NOMO-1 (cell line): ENCODE measurements around the gene CELF5.
A peak's percentile ranks its signal among the peaks of the same experiment; 100 is the strongest.
"Not testable (repeated sequence)": the region's sequence is repeated elsewhere in the genome, so short reads cannot be mapped to it uniquely, and the experiment has no call there.

Experiments used
- DNase-seq, 2 experiments: peaks; one replicate each; lab custom pipeline; 2025; ENCODE audit not compliant: unreplicated experiment in 2 of 2; lab: John Stamatoyannopoulos, UW

The CELF5 gene

GRCh38 chr19:3287814-3288213 is 63.4 kb downstream of the CELF5 start:
- DNase-seq = no peak

GRCh38 chr19:3288437-3288836 is 64.0 kb downstream of the CELF5 start:
- DNase-seq = not testable (repeated sequence)

- DNase-seq = no peak
These were observed 65.6 kb downstream of the CELF5 start for GRCh38 chr19:3289971-3290569.

GRCh38 chr19:3290858-3291257 is 66.4 kb downstream of the CELF5 start:
- not testable (repeated sequence) for DNase-seq

DNA sequence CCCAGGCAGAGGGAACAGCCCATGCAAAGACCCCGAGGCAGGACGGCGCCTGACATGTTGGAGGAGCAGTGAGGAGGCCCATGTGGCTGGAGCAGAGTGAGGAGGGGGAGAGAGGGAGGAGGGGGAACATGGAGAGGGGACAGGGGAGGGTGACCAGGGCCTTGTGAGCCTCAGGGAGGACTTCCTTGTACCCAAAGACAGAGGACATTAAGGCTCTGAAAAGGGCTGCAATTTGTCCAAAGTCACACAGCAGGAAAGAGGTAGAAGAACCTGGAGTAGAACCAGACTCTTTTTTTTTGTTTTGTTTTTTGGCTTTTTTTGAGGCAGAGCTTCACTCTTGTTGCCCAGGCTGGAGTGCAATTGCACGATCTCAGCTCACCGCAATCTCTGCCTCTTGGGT is 67.2 kb downstream of the CELF5 start:
- no peak for DNase-seq

- DNase-seq = no peak
These were observed 68.6 kb downstream of the CELF5 start for GRCh38 chr19:3292958-3293529.

- no peak for DNase-seq
These were observed 69.1 kb downstream of the CELF5 start for GRCh38 chr19:3293560-3293959.

DNA sequence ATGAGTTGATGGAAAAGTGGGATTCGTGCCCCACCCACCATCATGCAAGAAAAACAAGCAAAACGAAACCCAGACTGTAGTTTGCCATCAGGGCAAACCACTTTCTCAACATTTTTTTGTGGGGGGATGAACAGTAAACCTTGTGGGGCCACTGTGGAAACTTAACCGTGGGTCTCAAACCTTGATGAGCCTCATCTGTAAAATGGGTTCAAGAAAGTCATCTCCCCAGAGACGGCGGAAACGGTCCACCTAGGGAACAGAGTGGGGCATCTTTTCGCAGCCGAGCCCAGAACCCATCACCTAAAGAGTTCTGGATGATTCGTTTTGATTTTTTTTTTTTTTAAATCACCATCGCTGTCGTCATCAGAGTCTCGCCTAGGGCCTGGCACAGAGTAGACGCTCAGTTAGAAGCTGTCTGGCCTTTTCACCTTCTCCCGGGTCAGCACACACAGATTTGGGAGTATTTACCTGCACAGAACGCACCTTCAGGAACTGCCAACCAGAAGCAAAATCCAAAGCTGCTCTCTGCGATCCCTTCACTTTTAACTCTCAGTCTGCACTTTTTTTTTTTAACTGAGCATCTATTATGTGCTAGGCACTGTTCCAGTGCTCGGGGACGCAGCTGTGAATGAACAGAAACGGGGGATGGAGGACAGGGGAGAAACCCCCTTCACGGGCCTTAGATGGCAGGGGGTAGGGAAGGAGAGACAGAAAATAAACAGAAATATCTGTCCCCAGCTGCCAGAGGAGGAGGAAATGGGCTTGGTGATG is 69.8 kb downstream of the CELF5 start:
- no peak for DNase-seq

DNA sequence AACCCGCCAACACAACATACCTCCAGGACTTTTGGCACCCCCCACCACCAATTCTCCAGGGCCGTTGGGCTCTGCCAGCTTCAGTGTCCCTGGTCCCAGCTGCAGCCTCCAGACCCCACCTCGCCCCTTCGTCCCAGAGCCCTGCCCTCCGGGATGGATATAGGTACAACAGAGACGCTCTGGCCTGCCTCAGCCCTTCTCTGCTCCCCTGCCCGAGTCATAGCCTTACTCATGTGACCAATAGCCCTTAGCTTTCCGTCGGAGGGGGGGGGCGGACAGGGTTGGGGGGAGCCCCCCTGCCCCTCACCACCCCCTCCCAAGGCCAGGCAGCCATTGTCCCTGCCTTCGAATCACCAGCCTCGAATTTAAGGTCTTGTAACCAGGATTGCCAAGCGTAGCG is 71.1 kb downstream of the CELF5 start:
- DNase-seq = no peak

- no peak for DNase-seq
These were observed 71.6 kb downstream of the CELF5 start for GRCh38 chr19:3296034-3296433.

GRCh38 chr19:3296446-3296845 is 72.0 kb downstream of the CELF5 start:
- DNase-seq = no peak

GRCh38 chr19:3298853-3299449 is 74.5 kb downstream of the CELF5 start:
- no peak for DNase-seq

GRCh38 chr19:3300566-3300965 is 76.1 kb downstream of the CELF5 start:
- not testable (repeated sequence) for DNase-seq

- no peak for DNase-seq
These were observed 78.3 kb downstream of the CELF5 start for GRCh38 chr19:3302755-3303154.

DNA sequence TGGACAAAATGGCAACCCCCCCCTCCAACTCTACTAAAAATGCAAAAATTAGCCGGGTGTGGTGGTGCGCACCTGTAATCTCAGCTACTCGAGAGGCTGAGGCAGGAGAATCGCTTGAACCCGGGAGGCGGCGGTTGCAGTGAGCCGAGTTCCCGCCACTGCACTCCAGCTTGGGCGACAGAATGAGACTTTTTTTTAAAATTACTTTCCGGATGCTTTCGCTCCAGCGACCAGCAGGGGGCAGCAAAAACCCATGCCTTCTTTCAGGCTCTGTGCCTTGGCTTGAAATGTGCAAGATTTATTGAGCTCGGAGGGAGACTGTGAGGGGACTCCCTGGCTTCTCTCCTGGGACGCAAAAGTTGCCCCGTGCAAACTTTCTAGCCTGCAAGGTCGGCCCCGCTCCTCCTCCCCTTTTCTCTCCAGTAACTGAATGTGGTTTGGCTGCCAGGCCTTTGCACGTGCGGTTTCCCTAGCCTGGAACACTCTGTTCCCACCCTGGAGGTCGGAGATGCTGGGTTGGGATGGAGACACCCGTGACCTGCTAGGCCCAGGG is 80.5 kb downstream of the CELF5 start:
- peak; percentile 47 to 57 for DNase-seq

DNA sequence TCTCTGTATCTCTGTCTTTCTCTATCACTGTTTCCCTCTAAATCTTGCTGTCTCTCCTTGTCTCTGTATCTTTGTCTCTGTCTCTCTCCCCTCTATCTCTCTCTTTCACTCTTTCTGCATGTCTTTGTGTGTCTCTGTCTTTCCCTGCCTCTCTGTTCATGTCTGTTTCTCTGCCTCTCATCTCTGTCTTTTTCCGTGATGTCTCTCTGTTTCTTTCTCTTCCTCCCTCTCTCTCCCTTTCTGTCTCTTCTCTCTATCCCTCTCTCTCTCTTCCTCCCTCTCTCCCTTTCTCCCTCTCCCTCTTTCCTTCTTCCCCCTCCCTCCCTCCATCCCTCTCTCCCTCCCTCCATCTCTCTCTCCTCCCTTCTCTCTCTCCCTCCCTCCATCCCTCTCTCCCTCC is 85.3 kb downstream of the CELF5 start:
- no peak for DNase-seq

DNA sequence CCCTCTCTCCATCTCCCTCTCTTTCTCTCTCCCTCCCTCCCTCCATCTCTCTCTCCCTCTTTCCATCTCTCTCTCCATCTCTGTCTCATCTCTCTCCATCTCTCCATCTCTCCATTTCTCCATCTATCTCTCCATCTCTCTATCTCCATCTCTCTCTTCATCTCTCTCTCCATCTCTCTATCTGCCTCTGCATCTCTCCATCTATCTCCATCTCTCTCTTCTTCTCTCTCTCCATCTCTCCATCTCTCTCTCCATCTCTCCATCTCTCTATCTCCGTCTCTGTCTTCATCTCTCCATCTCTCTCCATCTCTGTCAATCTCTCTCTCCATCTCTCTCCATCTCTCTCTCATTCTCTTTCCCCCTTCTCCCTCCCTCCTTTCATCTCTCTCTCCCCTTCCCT is 85.8 kb downstream of the CELF5 start:
- no peak for DNase-seq

- no peak for DNase-seq
These were observed 86.2 kb downstream of the CELF5 start for GRCh38 chr19:3310711-3311110.

DNA sequence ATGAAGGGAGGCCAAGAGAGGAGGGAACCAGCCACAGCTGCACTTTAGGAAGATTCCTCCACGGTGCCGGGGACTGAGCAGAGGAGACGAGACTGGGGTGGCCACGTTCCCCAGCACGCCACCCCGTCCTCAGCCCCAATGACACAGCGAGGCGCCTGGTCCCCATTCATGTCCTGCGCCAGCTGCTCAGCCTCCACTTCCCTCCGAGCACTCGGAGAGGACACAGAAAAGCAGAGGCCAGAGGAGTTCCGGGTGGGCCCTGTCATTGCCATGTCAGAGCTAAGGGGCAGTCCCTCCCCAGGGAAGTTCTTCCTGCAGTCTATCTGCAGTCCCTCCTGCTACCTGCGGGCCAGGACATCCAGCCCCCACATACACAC is 88.7 kb downstream of the CELF5 start:
- no peak for DNase-seq

GRCh38 chr19:3314962-3315675 is 90.7 kb downstream of the CELF5 start:
- no peak for DNase-seq

GRCh38 chr19:3315676-3315973 is 91.2 kb downstream of the CELF5 start:
- DNase-seq = no peak
